Gastrocnemius medialis (tissue), 4 donors: Measurements from ENCODE around the gene ASMTL.

Experiments used
- POLR2A ChIP-seq, 2 donors: fragments of 450-650 bp; IDR thresholded peaks; one replicate each; pipeline ENCODE4 v1.6.1; 2017; ENCODE audit warnings: antibody characterized with exemption in 2 of 2, mild to moderate bottlenecking in 2 of 2, moderate library complexity in 2 of 2
- TF ChIP-seq, protein P1 (sequence below), 5 experiments: fragments of 450-650 bp in 3 of 5; fragments of 200-600 bp in 2 of 5; sonication (generic) in 2 of 5; IDR thresholded peaks in 4 of 5; conservative IDR thresholded peaks in 1 of 5; 1 replicate in 4 of 5; 2 replicates in 1 of 5; pipeline ENCODE4 v1.5.1; 2016 to 2019; ENCODE audit warnings: antibody characterized with exemption in 5 of 5, mild to moderate bottlenecking in 3 of 5, moderate library complexity in 3 of 5

DNA sequence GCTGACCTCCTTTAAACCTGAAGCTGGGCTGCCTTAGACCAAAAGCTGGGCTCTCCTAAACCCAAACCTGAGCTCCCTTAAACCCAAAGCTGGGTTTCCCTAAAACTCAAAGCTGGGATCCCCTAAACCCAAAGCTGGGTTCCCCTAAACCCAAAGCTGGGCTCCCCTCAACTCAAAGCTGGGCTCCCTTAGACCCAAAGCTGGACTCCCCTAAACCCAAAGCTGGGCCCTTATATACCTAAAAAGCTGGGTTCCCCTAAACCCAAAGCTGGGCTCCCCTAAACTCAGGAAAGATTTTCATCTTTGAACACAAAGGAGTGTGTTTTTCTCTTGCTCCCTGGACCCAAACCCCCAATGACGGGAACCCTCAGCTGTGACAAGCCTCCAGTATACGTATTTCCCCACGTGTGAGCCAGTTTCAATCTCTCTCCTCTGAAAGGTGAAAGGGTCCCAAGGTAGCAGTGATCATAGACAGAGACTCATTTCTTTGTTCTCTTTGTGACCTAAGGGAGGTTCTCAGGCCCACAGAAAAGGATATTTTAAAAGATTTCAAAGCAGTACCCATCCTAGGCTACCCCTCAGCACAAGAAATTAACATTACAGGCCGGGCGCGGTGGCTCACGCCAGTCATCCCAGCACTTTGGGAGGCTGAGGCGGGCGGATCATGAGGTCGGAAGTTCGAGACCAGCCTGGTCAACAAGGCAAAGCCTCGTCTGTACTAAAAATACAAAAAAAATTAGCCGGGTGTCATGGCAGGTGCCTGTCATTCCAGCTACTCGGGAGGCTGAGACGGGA is 31.3 kb upstream of the ASMTL start:
- TF ChIP-seq, protein P1, sequence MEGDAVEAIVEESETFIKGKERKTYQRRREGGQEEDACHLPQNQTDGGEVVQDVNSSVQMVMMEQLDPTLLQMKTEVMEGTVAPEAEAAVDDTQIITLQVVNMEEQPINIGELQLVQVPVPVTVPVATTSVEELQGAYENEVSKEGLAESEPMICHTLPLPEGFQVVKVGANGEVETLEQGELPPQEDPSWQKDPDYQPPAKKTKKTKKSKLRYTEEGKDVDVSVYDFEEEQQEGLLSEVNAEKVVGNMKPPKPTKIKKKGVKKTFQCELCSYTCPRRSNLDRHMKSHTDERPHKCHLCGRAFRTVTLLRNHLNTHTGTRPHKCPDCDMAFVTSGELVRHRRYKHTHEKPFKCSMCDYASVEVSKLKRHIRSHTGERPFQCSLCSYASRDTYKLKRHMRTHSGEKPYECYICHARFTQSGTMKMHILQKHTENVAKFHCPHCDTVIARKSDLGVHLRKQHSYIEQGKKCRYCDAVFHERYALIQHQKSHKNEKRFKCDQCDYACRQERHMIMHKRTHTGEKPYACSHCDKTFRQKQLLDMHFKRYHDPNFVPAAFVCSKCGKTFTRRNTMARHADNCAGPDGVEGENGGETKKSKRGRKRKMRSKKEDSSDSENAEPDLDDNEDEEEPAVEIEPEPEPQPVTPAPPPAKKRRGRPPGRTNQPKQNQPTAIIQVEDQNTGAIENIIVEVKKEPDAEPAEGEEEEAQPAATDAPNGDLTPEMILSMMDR (IDR thresholded peaks at IDR 0.05 in 4 of 5, conservative IDR thresholded peaks at IDR 0.05 in 1 of 5): no peak
- no peak for TF ChIP-seq POLR2A (IDR thresholded peaks at IDR 0.05)
